LNCAP (cell line): ENCODE measurements around the gene PXMP4.

Source experiments
- CTCF ChIP-seq: fragments of 450-650 bp; IDR thresholded peaks from 2 replicates; pipeline ENCODE4 v1.5.1; 2017; ENCODE audit warnings: mild to moderate bottlenecking

PXMP4 gene

GRCh38 chr20:33681288-33681687 is 38.8 kb downstream of the PXMP4 start:
- TF ChIP-seq CTCF, result no peak

DNA sequence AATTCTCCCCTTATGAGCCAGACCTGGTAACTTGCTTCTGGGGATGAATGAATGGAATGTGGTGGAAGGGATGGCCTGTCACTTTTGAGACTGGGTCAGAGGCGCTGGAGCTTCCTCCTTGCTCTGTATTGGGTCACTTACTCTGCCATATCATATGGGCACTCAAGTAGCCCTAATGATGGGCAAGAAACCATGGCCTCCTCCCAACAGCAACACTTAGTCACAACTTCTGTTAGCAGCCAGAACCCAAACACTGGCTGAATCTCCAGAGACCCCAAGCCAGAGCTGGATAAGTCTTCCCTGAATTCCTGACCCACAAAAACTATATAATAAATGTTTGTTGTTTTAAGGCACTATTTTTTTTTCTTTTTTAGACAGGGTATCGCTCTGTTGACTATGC is 39.4 kb downstream of the PXMP4 start:
- TF ChIP-seq CTCF, result no peak

- TF ChIP-seq CTCF, result no peak
Measured at GRCh38 chr20:33679758-33680485, 40.2 kb downstream of the PXMP4 start.

- no peak for TF ChIP-seq CTCF
Measured at GRCh38 chr20:33677991-33678702, 42.0 kb downstream of the PXMP4 start.

DNA sequence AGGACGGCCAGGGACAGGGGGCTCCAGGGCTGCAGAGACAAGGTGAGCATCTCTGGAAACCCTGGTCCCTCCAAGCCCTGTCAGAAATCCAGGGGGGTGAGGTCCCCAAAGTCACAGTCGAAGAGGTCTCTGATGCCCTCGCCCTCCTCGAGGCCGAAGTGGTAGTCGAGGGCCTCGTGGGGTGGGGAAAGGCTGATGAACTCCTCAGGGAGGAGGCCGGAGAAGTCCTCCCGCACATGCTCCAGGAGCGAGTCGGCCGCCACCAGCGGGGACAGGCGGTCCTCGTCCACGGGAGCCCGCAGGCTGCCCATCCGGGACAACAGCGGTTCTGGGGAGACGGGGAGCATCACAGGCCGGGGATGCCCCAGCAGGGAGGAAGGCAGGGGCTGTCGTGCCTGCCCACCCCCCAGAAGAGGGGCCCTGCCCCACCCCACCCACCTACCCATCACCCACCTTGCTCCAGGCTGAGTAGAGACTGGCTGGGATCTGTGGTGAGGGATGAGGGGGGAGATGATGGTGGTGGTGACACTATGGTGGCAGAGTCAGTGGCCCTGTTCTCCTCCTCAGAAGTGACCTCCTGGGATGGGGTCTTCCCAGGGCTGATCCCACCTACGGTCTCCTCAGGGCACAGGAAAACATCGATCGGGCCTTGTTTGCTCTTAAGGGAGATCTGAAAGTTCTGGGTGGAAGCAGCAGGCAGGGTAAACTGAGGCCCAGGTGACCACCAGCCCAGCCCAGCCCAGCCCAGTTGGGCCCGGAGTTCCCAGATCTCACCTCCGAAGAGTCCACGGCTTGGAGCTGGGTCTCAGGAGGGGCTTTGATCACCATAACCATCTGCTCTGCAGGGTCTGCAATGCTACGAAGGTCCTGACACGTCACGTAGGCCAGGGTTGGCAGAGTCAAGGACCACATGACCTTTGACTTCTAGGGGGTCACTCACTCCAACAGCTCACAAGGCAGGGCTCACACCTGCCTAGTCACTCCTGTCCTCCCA is 43.2 kb downstream of the PXMP4 start:
- no peak for TF ChIP-seq CTCF

DNA sequence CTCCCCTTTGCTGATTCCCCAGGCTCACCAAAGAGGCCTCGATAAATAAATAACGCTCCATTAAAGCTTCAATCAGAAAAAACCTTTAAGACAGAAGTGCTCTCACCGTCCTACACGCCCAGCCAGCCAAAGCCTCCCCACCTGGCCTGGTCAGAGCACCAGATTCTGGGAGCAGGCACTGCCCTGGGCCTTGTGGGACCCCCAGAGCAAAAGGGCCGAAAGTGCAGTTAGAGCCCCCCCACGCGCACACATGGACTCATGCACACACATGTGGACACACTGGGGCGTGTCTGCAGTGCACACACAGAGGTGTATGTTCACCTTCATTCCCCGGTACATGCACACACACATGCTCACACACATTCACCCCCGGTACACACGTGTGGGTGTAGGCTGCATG is 44.0 kb downstream of the PXMP4 start:
- TF ChIP-seq CTCF, result no peak
